GM18861 (cell line): ENCODE results near the gene ACMSD.
"Not testable (repeated sequence)": the region's sequence is repeated elsewhere in the genome, so short reads cannot be mapped to it uniquely, and the experiment has no call there.

Experiments used
- ATAC-seq: cut with Tn5 transposase; IDR thresholded peaks from one replicate; pipeline ENCODE4 v1.9.1; 2021; ENCODE audit not compliant: unreplicated experiment

Gene ACMSD

DNA sequence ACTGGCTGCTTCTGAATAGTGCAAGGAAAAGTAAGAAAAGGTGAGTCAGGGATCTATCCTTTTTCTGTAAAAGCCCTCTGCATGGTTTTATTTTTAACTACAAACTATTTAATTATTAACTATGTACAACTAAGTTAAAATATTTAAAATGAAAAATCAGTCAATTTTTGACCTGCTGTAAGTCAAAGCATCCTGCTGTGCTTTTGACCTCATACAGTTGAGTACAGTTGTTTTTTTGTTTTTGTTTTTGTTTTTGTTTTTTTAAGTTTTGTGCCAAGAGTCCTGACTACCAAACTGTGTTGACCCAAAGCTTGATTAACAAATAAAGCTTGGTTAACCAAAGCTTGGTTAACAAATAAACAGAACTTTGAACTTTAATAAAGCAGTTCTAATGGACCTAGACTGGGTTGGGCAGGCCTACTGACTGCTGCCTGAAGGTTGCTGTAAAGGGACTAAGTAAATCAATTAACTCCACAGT, at the start of gene ACMSD:
ACMSD (plus strand) TSS at position 474 of the 478 bp plus-strand sequence. CDS start 67 bp downstream, outside the sequence.
- peak; percentile 38 for ATAC-seq

GRCh38 chr2:134790487-134790886, 47.9 kb upstream of the ACMSD start:
- no peak for ATAC-seq

GRCh38 chr2:134791616-134792015, 46.8 kb upstream of the ACMSD start:
- ATAC-seq = no peak

DNA sequence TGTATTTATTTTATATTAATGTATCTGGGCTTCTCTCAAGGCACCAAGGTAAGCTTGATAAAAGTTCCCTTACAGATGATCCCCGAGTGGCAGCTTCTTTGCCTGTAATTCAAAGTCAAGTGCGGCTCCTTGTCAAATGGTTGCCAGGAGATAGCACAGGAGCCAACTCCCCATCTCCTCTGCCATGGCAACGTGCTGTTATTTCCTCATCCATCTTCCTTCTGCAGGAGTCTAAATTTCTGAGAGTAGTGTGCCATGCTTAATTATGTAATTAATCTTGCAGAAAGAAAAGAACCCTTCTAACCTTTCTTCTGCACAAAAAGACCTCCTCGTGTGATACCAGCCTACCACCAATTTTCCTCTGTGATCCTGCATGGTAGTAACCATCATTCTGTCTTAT, 46.2 kb upstream of the ACMSD start:
- no peak for ATAC-seq

GRCh38 chr2:134795765-134796164, 42.7 kb upstream of the ACMSD start:
- ATAC-seq = no peak

- no peak for ATAC-seq
These were observed 42.0 kb upstream of the ACMSD start for GRCh38 chr2:134796373-134796772.

GRCh38 chr2:134799936-134800335, 38.5 kb upstream of the ACMSD start:
- ATAC-seq = no peak

- no peak for ATAC-seq
These were observed 38.1 kb upstream of the ACMSD start for GRCh38 chr2:134800341-134800740.

DNA sequence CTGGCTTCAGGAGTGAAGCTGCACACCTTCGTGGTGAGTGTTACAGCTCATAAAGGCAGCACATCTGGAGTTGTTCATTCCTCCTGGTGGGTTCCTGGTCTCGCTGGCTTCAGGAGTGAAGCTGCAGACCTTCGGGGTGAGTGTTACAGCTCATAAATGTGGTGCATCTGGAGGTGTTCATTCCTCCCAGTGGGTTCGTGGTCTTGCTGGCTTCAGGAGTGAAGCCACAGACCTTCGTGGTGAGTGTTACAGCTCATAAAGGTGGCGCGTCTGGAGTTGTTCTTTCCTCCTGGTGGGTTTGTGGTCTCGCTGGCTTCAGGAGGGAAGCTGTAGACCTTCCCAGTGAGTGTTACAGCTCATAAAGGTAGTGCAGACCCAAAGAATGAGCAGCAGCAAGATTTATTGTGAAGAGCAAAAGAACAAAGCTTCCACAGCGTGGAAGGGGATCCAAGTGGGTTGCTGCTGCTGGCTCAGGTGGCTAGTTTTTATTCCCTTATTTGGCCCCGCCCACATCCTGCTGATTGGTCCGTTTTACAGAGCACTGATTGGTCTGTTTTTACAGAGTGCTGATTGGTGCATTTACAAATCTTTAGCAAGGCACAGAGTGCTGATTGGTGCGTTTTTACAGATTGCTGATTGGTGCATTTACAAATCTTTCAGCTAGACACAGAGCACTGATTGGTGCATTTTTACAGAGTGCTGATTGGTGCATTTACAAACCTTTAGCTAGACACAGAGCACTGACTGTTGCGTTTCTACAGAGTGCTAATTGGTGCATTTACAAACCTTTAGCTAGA, 34.6 kb upstream of the ACMSD start:
- not testable (repeated sequence) for ATAC-seq

GRCh38 chr2:134815741-134816140, 22.7 kb upstream of the ACMSD start:
- ATAC-seq = no peak

DNA sequence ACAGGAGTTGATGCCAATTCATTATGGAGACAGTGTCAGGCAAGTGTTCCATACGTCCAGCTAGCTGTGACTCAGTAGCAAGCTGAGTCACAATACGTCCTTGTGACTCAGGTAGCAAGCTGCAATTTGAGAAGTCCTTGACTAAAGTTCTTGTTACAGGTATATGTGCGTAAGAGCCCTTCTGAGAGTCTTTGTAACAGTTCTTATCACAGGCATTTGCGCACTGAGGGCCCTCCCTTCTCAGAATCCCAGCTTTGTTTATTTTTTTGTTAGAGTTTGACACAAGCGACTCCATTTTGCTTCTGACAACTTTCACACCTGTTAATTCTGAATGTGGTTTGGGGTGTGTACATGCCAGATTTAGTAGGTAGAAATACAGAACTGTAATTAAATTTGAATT, 20.1 kb upstream of the ACMSD start:
- ATAC-seq = no peak

GRCh38 chr2:134819334-134819733, 19.1 kb upstream of the ACMSD start:
- ATAC-seq = no peak

GRCh38 chr2:134823431-134823830, 15.0 kb upstream of the ACMSD start:
- ATAC-seq = no peak

DNA sequence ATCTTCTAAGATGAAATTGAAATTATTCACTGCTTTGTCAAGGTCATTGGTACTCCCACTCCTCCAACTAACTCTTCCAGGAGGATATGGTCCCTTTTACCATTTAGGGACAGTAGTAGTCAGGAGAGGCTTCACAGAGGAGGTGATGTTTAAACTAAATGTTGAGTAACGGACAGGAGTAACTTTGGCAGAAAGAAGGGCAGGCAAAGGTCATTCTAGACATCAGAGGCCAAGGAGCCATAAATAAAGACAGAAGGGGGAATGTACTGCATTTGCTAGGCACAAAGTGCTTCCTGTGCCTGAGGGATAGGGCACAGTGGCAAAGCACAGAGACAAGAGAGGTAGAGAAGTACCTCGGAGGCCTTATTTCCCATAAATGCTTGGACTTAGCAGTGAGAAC, 14.6 kb upstream of the ACMSD start:
- ATAC-seq = no peak

GRCh38 chr2:134825716-134826115, 12.7 kb upstream of the ACMSD start:
- ATAC-seq = not testable (repeated sequence)

DNA sequence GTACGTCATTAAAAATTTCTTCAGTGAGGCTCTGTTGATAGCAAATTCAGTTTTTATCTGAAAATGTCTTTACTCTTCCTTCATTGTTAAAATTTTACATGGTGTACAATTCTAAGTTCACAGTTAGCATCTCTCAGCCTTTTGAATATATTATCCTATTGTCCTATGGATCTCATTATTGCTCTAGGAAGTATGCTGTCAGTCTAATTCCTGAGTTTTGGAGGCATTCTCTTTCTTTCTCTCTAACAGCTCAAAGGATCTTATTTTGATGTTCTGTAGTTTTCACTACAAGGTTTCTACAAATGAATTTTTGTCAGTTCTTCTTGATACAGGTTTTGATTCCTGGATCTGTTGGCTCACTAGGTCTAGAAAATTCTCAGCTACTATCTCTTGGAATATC, 2.9 kb upstream of the ACMSD start:
- no peak for ATAC-seq

GRCh38 chr2:134836986-134837385, 1.4 kb upstream of the ACMSD start:
- ATAC-seq = no peak

DNA sequence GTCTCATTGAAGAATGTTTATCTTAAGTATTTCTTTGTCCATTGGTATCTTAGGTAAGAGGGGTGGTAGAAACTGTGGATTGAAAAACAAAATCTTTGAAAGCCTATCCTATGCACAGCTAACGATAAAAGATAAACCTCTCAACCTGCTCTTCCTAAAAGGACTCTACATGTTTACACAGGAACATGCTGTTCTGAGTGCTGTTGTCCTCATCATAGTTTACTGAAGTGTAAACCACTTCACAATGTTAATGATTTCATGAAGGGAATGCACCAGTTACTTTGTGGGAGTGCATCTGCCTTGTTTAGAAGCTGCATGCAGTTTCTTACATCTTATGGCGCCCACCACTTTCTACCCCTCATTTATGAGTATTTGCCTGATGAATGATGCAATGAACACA, 1.2 kb downstream of the ACMSD start:
- ATAC-seq = peak; percentile 88

- no peak for ATAC-seq
These were observed 4.6 kb downstream of the ACMSD start for GRCh38 chr2:134842930-134843490.

DNA sequence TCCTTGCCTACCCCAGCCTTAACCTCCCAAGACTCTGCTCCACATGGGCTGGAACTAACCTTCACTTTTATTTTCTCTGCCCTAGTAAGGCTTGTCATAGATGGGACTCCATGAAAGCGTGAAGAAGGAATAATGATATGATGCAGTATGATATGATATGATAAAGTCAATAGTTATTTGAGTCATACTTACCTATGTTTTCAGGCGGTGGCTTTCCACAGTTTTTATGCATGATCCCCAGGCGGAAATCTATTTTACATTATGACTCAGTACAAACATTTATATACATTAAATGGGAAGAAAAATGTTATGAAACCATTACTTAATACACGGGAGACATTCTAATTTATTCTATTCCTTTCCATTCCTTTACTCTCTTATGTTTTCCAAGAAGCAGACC, 5.6 kb downstream of the ACMSD start:
- ATAC-seq = no peak

DNA sequence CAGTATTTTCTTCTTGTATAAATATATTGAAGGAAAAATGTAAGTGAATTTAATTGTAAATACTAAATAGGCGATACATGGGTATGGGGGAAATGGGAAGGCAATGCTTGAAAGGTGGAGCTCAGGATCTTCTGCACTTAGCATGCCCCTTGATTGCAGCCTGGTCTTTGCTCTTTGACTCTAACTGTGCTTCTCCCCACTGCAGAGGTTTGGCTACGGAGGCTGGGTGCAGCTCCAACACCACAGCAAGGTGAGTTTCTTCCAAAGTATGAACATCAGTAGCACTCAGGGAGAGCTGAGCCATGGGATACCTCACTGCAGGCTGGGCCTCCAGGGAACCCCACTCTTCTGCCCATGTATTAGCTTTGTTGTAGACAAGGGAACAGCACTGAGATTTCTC, 6.6 kb downstream of the ACMSD start:
- ATAC-seq = no peak

GRCh38 chr2:134845719-134846118, 7.3 kb downstream of the ACMSD start:
- no peak for ATAC-seq

GRCh38 chr2:134846213-134846612, 7.8 kb downstream of the ACMSD start:
- ATAC-seq = no peak
